GM18861 (cell line): ENCODE measurements around the gene TMEM272.
A peak's percentile ranks its signal among the peaks of the same experiment; 100 is the strongest.

Source experiments
- ATAC-seq: cut with Tn5 transposase; IDR thresholded peaks from one replicate; pipeline ENCODE4 v1.9.1; 2021; ENCODE audit not compliant: unreplicated experiment

The TMEM272 gene

DNA sequence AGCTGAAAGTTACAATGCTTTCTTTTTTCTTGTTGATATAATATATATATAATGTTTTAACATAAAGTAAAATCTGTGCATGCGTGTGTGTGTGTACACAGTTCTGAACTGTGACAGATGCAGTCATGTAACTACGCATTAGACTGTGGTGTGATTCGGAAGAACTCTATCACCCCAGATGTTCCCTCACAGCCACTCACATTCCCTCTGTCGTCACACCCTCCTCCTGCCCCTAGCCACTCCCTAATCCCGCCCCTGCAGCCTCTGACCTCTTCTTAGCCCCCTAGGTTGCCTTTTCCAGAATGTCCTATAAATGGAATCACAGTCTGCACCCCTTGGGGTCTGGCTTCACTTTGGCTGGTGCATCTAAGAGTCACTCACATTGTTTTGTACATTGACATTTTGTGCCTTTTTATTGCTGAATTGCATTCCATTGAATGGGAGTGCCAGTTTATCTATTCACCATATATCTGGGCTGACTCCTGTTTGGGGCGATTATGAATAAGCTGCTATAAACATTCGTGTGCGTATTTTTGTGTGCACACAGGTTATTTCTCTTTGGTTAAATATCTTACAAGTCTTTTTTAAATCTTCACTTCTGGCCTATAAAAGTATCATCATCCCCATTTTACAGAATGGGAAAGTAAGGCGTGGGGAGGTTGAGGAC lies 61.4 kb downstream of the TMEM272 start:
- no peak for ATAC-seq

DNA sequence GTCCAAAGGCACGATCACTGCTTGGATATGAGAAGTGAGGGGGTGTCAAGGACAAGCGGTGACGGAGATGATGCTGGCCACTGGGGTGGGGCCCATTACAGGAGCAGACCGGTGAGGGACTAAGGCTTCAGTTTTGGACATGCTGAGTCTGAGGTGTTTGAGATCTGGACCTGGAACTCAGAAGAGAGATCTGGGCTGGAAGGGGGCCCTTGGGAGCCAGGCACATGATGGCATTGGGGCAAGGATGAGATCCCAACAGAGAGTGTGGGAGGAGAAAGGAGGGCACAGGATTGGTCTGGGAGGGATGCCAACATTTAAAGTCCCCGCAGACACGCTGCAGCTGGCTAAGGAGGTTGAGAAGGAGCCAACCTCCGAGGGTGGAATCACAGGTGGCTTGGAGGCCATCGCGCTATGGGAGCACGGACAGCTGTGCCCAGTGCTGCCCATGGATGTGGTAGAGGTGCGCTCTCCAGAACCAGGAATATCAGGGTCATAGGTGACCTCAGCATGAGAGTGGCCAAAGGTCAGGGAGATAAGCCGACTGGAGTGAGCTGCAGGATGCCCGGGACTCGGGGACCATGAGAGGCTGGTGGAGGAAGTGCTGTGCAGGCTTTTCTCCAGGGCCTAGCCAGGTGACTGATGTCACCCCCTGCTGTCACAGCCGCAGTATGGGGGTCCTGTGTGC lies 62.8 kb downstream of the TMEM272 start:
- ATAC-seq, result no peak

DNA sequence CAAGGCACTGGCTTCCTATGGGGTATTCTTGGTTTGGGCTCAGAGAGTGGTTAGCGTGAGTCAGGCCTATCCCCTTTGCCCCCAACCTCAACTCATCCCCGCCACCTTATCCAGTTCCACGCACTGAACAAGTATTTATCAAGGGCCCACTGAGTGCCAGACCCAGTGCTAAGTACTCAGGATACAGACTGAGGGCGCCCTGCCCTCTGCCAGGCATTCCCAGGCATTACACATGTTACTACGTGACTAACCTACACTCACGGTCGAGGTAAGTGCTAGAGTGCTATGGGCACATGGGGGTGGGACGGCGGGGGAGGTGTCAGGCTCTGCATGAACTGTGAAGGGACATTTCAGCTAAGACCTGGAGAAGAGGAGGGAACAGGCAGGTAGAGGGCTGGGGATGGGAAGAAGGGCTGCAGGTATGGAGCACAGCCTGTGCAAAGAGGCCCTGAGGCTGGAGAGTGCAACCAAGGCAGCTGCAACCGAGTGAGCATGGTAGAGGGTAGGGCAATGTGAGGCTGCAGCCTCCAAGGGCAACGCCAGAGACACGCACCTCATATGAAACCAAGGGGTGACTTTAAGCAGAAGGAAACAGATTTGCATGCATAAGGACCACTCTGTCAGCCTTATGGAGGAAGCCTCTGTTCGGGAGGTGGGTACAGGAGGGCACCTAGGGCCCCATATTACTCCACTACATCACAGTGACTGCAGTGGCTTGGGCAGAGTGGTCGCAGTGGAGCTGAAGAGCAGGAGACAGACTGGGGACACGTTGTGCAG lies 63.5 kb downstream of the TMEM272 start:
- ATAC-seq, result no peak

GRCh38 chr13:51780099-51780498 lies 64.9 kb downstream of the TMEM272 start:
- ATAC-seq, result no peak

GRCh38 chr13:51778392-51778791 lies 66.6 kb downstream of the TMEM272 start:
- no peak for ATAC-seq

GRCh38 chr13:51777921-51778320 lies 67.1 kb downstream of the TMEM272 start:
- no peak for ATAC-seq

GRCh38 chr13:51776179-51776578 lies 68.8 kb downstream of the TMEM272 start:
- ATAC-seq, result no peak

DNA sequence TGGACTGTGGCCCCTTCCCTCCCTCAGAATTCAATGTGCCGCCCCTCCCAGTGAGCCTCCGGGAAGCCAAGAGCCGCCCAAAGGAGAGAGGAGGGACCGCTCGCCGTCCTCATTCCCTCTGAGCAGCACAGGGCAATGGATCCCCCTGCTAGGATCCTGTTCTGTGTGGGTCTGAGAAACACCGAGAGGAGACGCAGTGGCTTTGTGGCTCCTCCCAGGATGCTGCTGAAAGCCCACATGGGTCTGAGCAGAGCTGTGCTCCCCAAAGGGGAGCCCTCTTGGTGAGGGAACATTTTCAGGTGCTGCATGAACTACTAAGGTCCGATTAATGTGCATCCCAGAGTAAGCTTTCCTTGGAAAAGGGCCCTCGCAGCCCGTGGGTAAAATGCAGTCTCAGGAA lies 71.5 kb downstream of the TMEM272 start:
- ATAC-seq, result no peak

- ATAC-seq, result no peak
These were observed 72.2 kb downstream of the TMEM272 start for GRCh38 chr13:51772781-51773180.

DNA sequence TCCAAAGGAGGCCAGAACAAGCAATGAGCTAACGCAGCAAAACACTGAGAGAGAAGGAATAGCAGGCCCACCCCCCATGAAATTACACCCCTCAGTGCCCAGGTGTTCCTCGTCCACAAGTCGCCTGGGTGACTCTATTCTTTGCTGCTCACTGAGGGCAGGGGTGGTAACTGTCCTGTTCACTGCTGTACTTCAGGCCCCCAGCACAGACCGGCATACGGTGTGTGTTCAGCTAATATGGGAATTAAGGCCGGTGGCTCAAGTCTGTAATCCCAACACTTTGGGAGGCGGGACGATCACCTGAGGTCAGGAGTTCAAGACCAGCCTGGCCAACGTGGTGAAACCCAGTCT lies 72.9 kb downstream of the TMEM272 start:
- no peak for ATAC-seq

- no peak for ATAC-seq
These were observed 73.4 kb downstream of the TMEM272 start for GRCh38 chr13:51771418-51772104.

- ATAC-seq, result no peak
These were observed 74.1 kb downstream of the TMEM272 start for GRCh38 chr13:51770681-51771417.

GRCh38 chr13:51770160-51770559 lies 74.8 kb downstream of the TMEM272 start:
- no peak for ATAC-seq

DNA sequence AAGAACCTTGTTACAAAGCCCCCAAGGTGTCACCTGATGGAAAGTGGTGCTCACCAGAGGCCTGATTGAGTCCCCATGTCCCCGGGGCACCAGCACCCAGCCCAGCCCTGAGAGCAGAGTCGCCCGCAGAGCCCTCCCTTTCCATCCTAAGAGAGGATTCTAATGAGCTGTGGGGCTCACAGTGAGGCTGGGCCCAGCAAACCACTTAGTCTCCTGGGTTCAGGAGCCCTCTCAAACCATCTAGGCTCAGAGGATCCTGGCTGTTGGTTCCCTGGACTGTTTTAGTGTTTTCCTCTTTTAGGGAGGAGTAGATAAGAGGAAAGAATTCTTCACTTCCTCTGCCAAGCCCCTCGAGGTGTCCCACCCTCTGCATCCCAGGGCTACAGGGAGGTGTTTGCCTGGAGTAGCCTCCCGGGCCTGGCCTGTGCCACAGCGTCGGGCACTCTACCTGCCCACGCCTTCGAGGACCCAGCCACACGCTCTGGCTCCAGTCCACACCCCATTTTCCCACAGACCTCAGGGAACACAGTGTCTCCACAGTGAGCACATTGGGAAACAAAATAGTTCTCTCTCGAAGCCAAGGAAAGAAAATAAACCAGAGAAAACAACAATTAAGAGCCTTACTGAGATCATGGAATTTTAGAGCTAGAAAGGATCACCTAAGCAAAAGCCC lies 75.4 kb downstream of the TMEM272 start:
- no peak for ATAC-seq

GRCh38 chr13:51768976-51769375 lies 76.0 kb downstream of the TMEM272 start:
- no peak for ATAC-seq

DNA sequence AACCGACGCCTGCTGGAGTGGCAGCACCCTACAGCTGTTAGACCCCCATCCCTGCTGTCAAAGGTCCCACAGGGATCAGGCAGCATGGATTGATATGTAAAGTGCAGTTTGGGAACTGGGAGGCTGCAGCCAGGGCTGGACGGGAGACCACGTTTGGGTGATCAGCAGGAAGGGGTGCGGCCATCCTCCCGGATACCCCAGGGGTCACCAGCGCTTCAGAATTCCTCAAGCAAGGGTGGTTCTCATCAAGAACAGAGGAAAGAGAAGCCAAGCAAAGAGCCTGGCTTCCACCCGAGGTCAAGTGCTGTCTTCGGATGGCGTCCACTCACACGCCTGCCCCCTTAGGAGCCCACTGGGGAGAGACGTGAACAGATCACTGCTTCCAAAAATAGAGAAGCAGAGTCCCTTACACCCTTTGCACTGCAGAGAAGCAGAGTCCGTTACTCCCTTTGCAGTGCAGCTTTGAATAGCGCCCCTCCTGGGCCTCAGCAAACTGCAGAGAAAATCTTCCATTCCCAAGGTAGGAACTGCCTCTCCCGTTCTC lies 76.5 kb downstream of the TMEM272 start:
- ATAC-seq, result no peak

DNA sequence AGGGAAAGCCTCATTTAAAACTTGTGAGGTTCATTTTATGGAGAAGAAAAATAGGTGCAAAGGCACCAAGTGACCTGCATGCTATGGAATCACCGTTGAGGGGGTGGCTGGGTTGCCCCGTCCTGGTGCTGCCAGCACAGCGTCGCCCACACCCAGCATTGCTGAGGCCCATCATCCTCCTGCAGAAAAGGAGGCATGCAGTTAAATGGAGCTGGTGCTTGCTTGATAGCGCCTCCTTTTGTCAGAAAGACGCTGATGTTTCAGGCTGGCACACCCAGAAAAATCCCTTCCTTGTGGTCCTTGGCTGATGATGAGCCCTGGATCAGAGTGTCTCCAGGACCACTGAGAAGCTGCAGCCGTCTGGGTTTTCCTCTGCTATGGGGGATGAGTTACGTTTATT lies 77.9 kb downstream of the TMEM272 start:
- ATAC-seq, result no peak

DNA sequence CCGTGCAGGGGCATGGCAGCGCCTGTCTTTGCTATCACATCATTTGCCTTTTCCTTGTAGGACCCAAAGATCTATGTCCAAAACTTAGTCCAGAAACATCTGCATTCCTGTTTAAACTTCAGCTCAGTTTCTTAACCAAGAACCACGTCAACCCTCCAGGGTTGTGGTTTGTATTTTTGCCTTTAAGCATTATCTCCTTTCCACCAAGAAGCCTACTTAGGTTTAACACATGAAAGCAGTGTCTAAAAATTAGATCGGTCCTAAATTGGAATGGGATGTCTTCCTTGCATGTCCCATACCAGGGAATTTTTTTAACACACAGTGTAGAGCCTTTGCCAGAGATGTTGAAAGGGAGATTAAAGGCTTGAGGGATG lies 79.8 kb downstream of the TMEM272 start:
- ATAC-seq, result no peak

DNA sequence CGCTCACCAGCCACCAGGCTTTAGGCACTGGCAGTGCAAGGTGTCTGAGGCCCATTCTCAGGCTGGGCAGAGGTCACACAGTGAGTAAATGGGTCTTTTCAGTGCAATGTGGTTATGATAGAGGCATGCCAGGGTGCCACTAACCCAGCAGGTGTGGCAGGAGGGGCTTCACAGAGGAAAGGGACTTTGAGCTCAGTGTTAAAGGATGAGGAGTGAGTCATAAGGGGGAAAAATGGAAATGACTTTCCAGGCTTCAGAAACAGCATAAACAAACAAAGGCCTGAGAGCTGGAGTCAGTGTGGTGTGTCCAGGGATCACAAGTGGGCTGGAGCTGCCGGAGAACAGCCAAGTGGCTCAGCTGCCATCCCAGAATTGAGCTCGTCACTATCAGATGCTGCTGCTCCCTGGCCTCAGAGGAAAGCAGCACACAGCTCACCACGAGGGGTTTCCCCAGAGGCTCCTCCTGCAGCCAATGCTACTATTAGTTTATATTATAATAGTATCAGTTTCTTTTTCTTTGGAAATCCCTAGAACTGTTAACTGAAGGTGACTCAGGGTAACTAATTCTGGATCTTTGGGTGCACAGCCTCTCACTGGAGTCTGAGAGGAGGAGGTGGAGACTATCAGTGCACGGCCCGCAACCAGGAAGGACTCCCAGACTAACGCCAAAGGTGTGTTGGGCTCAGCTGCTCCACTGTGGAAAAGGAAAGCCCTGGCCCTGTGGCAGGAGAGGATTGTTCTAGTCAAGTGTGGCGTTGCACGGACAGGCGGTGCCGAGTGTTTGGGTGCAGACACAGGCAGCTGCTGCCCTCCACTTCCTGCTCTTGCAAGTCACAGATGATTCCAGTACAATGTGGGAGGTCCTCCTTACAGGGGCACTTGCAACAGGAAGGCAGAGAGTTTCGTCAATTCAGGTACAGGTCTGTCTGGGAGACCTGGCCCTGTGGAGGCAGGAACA lies 80.5 kb downstream of the TMEM272 start:
- peak; percentile 51 for ATAC-seq
